Activated CD4-positive, alpha-beta T cell treated with anti-CD3 and anti-CD28 coated beads for 36 hours (primary cell): ENCODE data around the gene CCIN. TPM values are rescaled to one million over a fixed set of nuclear protein-coding genes. Genes with fewer than 3 reads are reported as not detected.

Source experiments
- ATAC-seq: fragments of 200-7000 bp; cut with Tn5 transposase; one replicate; pipeline ENCODE4 v1.10.0; 2021; ENCODE audit warnings: mild to moderate bottlenecking, moderate library complexity
- CTCF ChIA-PET: fragments of 350-600 bp; sonication (Branson Sonifier 250); formaldehyde crosslinking; loops from one replicate; lab custom pipeline; 2021; ENCODE audit warnings: antibody characterized with exemption; lab: Charles Lee
- POLR2A ChIA-PET: fragments of 350-600 bp; sonication (Branson Sonifier 250); formaldehyde crosslinking; loops from one replicate; lab custom pipeline; 2021; ENCODE audit warnings: antibody characterized with exemption, inconsistent platforms; lab: Charles Lee
- DNase-seq: peaks from one replicate; pipeline ENCODE4 v3.0.0-alpha.2; 2020
- H3K27ac Mint-ChIP-seq: one replicate; pipeline ENCODE4 v1.8.0; 2021; ENCODE audit warnings: mixed read lengths
- H3K27me3 Mint-ChIP-seq: one replicate; pipeline ENCODE4 v1.8.0; 2021; ENCODE audit warnings: mixed read lengths
- H3K36me3 Mint-ChIP-seq: one replicate; pipeline ENCODE4 v1.8.0; 2021; ENCODE audit warnings: low read depth, mixed read lengths
- H3K4me1 Mint-ChIP-seq: one replicate; pipeline ENCODE4 v1.8.0; 2021; ENCODE audit warnings: mixed read lengths
- H3K4me3 Mint-ChIP-seq: one replicate; pipeline ENCODE4 v1.8.0; 2021; ENCODE audit warnings: mild to moderate bottlenecking, moderate library complexity, mixed read lengths
- H3K9me3 Mint-ChIP-seq: one replicate; pipeline ENCODE4 v1.8.0; 2021; ENCODE audit warnings: low read depth, mixed read lengths
- intact Hi-C, 2 experiments: fragments of 100-400 bp; cut with DNase I in 1 of 2; cut with micrococcal nuclease in 1 of 2; formaldehyde crosslinking; loops; one replicate each; pipeline versions ENCODE4 v1.14.2 to v1.15.1; 2022 to 2024; cut with DNase I, micrococcal nuclease
- total RNA-seq, 2 experiments: library from RNA; stranded (reverse); gene quantifications; one replicate each; pipeline ENCODE4 v1.2.3, GENCODE V29; 2021

The CCIN gene
- total RNA-seq, 2 experiments from 2014 or later, result not detected

DNA sequence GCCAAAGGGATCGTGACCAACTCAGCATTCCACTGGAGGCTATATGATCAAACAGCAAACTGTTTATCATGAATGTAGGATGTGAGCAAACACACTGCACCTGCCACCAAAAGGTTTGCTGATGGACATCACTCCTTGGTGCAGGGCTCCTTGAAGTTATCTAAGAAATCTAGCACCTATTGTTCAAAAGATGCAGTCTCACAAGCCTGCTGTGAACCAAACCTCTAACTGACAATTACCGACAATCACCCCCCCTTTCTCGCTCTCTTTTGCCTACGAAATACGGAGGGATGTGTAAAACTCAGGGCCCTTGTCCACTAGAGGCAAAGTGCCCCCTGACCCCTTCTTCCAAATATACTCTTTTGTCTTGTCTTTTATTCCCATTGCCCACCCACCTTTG, 19.0 kb downstream of the CCIN start:
- Mint-ChIP-seq H3K27me3 (no peaks in the 10 kb centered on the region), H3K27ac (no peak overlapping the region), H3K4me1 (peaks cover 21% of the 10 kb centered on the region), H3K9me3 (no peaks in the 10 kb centered on the region), H3K36me3 (peaks cover 9% of the 10 kb centered on the region), H3K4me3 (no peak overlapping the region)
- POLR2A ChIA-PET, result no interaction called here
- CTCF ChIA-PET, result interaction anchor here (1.0 to 5.2 kb wide), 3 partner anchors 20 to 298 kb away, joined by 3 to 38 read pairs (median 25); partner anchors contain the start of gene CCIN
- ATAC-seq (no peak), DNase-seq (no peak)
- intact Hi-C loops, result no loop called here

GRCh38 chr9:36189976-36190375, 20.8 kb downstream of the CCIN start:
- DNase-seq (no peak), ATAC-seq (no peak)
- Mint-ChIP-seq H3K4me1 (peaks cover 38% of the 10 kb centered on the region), H3K27ac (no peak overlapping the region), H3K27me3 (no peaks in the 10 kb centered on the region), H3K36me3 (peaks cover 25% of the 10 kb centered on the region), H3K9me3 (no peaks in the 10 kb centered on the region), H3K4me3 (peak overlapping the region; percentile 95)
- CTCF ChIA-PET, result interaction anchor here (0.5 to 5.2 kb wide), 40 partner anchors 8 to 1182 kb away, joined by 3 to 38 read pairs (median 4); partner anchors contain the start of genes CCIN and RECK
- intact Hi-C loops, result loop anchor here (1.0 to 10.0 kb wide), 14 partner anchors 17 to 1295 kb away; partner anchors contain the start of genes GNE (in 2 of the 2), ATOSB (in 1 of the 2), CCDC107 (in 1 of the 2) and GLIPR2 (in 1 of the 2)
- POLR2A ChIA-PET, result interaction anchor here (0.6 to 1.9 kb wide), 9 partner anchors 13 to 211 kb away, joined by 3 to 8 read pairs (median 3); partner anchors contain the start of genes GLIPR2 and RNF38

- Mint-ChIP-seq H3K27ac (peak within 1 kb of the TSS; percentile 88), H3K27me3 (no peaks in the 10 kb centered on the region), H3K9me3 (no peaks in the 10 kb centered on the region), H3K4me3 (peak within 1 kb of the TSS; percentile 95), H3K4me1 (peaks cover 45% of the 10 kb centered on the region), H3K36me3 (peaks cover 29% of the 10 kb centered on the region)
- intact Hi-C loops, result loop anchor here (1.0 to 10.0 kb wide), 15 partner anchors 16 to 1294 kb away; partner anchors contain the start of genes GNE (in 2 of the 2), ATOSB (in 1 of the 2), CCDC107 (in 1 of the 2) and CREB3 (in 1 of the 2)
- ChIA-PET CTCF (interaction anchor here (0.5 to 5.2 kb wide), 45 partner anchors 9 to 1181 kb away, joined by 3 to 38 read pairs (median 4); partner anchors contain the start of genes CCIN and RECK), POLR2A (interaction anchor here (0.6 to 1.9 kb wide), 11 partner anchors 12 to 1735 kb away, joined by 3 to 8 read pairs (median 3); partner anchors contain the start of genes GLIPR2 and RNF38)
- ATAC-seq, result peak; percentile 99
- DNase-seq, result peak; percentile 96
Measured at GRCh38 chr9:36190388-36191289, 21.5 kb downstream of the CCIN start, which contains the start of gene CLTA. Gene CLTA, plus strand, starts transcription at chr9:36190921. Its CDS starts 136 bp downstream, at chr9:36191057.

DNA sequence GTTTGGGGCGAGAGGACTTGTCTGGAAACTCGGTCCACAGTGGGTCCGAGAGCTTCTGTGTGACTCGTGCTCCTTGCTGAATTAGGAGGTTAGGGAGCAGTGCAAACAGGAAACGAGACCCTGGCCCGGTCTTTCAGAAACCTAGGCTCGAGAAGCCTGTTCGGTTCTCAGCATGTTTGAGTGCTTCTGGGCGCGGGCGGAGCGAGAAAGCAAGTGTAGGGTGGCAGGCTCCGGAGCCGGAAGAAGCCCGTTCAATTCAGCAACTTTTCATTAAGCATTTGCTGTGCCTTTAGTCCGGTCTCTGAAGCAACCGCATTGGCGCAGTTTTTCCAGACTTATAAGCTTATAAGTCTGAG, 22.1 kb downstream of the CCIN start:
- no peaks in the 10 kb centered on the region for H3K9me3 Mint-ChIP-seq
- peaks cover 45% of the 10 kb centered on the region for H3K4me1 Mint-ChIP-seq
- ATAC-seq, result peak; percentile 5
- DNase-seq, result peak; percentile 65
- peaks cover 29% of the 10 kb centered on the region for H3K36me3 Mint-ChIP-seq
- peak overlapping the region; percentile 95 for H3K4me3 Mint-ChIP-seq
- ChIA-PET POLR2A (interaction anchor here (1.0 to 1.4 kb wide), 3 partner anchors 48 to 209 kb away, joined by 3 to 6 read pairs (median 5); partner anchors contain the start of genes GLIPR2 and RNF38), CTCF (interaction anchor here (0.6 to 5.2 kb wide), 26 partner anchors 9 to 247 kb away, joined by 3 to 38 read pairs (median 4); partner anchors contain the start of gene CCIN)
- peak overlapping the region; percentile 88 for H3K27ac Mint-ChIP-seq
- no peaks in the 10 kb centered on the region for H3K27me3 Mint-ChIP-seq
- intact Hi-C loops, result loop anchor here (1.0 to 10.0 kb wide), 8 partner anchors 16 to 1294 kb away; partner anchors contain the start of genes ATOSB (in 1 of the 2), CCDC107 (in 1 of the 2), CREB3 (in 1 of the 2) and GNE (in 1 of the 2)

- intact Hi-C loops, result loop anchor here (1.0 to 10.0 kb wide), 9 partner anchors 15 to 1293 kb away; partner anchors contain the start of genes ATOSB (in 1 of the 2), CCDC107 (in 1 of the 2), CREB3 (in 1 of the 2) and GNE (in 1 of the 2)
- ChIA-PET POLR2A (interaction anchor here (1.4 kb wide), 1 partner anchor 209 kb away, joined by 5 read pairs; the partner anchor contains the start of gene RNF38), CTCF (interaction anchor here (0.6 to 5.2 kb wide), 9 partner anchors 10 to 229 kb away, joined by 3 to 38 read pairs (median 5); no protein-coding TSS in a partner anchor)
- Mint-ChIP-seq H3K36me3 (peaks cover 29% of the 10 kb centered on the region), H3K9me3 (no peaks in the 10 kb centered on the region), H3K27me3 (no peaks in the 10 kb centered on the region), H3K27ac (peak overlapping the region; percentile 88), H3K4me1 (peaks cover 45% of the 10 kb centered on the region), H3K4me3 (peak overlapping the region; percentile 95)
- no peak for DNase-seq
- ATAC-seq, result no peak
Measured at GRCh38 chr9:36191686-36192085, 22.5 kb downstream of the CCIN start.

DNA sequence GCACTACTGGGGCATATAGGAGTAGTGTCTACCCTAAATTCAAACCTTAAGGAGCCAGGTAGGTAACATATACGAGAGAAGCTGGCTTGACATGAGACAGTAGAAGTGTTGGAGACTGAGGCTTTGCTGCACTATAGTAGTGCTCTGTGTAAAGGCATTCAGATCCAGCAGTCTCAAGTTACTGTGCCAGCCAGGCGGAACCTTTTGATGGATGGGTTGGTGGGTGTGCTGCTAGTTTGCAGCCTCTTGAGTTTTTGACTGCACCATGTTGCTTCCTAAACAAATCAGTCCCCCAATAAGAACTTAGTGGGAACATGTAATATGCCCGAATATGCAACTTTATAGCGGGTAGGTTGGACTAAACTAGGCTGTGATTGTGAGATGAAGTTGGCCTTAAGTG, 23.0 kb downstream of the CCIN start:
- ChIA-PET POLR2A (no interaction called here), CTCF (interaction anchor here (0.6 to 5.2 kb wide), 6 partner anchors 10 to 137 kb away, joined by 3 to 38 read pairs (median 14); no protein-coding TSS in a partner anchor)
- DNase-seq, result no peak
- no peaks in the 10 kb centered on the region for H3K9me3 Mint-ChIP-seq
- no peaks in the 10 kb centered on the region for H3K27me3 Mint-ChIP-seq
- peak overlapping the region; percentile 88 for H3K27ac Mint-ChIP-seq
- intact Hi-C loops, result loop anchor here in 1 of 2 experiments (2.0 to 10.0 kb wide), 5 partner anchors 21 to 1293 kb away; partner anchors contain the start of genes ATOSB, CCDC107, HINT2 and POLR1E
- peaks cover 45% of the 10 kb centered on the region for H3K4me1 Mint-ChIP-seq
- ATAC-seq, result no peak
- peak overlapping the region; percentile 95 for H3K4me3 Mint-ChIP-seq
- peaks cover 29% of the 10 kb centered on the region for H3K36me3 Mint-ChIP-seq

GRCh38 chr9:36193023-36193422, 23.8 kb downstream of the CCIN start:
- Mint-ChIP-seq H3K4me1 (peaks cover 48% of the 10 kb centered on the region), H3K27me3 (no peaks in the 10 kb centered on the region), H3K9me3 (no peaks in the 10 kb centered on the region), H3K27ac (peak overlapping the region; percentile 22), H3K36me3 (peaks cover 34% of the 10 kb centered on the region), H3K4me3 (peak overlapping the region; percentile 95)
- DNase-seq, result no peak
- ChIA-PET POLR2A (interaction anchor here (1.2 kb wide), 1 partner anchor 65 kb away, joined by 4 read pairs; the partner anchor contains the start of gene GNE), CTCF (interaction anchor here (4.1 to 5.2 kb wide), 2 partner anchors 9 to 136 kb away, joined by 28 to 38 read pairs; no protein-coding TSS in a partner anchor)
- intact Hi-C loops, result loop anchor here in 1 of 2 experiments (2.0 to 10.0 kb wide), 5 partner anchors 20 to 1292 kb away; partner anchors contain the start of genes ATOSB, CCDC107, HINT2 and POLR1E
- ATAC-seq, result no peak

DNA sequence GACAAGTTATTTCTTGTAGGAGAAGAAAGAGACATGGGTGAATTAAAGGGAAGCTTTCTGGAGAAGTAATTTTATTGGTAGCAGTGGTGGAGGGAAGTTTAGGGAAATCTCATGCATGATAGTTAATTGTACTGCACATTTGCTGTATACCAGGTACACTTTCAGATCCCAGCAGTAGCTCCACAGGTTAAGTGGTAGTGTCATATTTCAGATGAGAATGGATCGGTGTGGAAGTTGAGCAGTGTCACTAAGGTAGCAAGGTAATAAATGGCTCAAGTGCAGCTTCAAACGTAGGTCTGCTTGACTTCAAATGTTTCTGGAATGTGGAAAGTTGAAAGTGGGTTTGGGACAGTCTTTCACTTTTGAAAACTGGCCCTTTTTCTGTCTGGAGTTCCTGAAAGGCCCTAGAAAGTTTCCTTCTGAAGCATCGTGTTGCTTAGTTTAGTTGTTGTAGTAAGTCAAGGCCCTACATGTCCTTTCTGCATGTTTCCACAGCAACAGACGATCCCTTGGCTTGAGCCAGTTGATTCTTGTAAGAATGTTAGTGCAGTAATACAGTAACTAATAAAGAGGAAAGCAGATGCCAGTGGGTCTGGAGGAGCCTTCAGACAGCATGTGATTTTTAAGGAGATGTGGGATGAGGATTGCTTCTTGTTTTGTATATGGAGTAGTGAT, 25.3 kb downstream of the CCIN start:
- ChIA-PET CTCF (interaction anchor here (0.5 to 1.1 kb wide), 3 partner anchors 91 to 1529 kb away, joined by 3 to 5 read pairs (median 4); no protein-coding TSS in a partner anchor), POLR2A (interaction anchor here (1.0 kb wide), 1 partner anchor 131 kb away, joined by 3 read pairs; no protein-coding TSS in a partner anchor)
- H3K9me3 Mint-ChIP-seq, result no peaks in the 10 kb centered on the region
- no peak for ATAC-seq
- H3K36me3 Mint-ChIP-seq, result peaks cover 40% of the 10 kb centered on the region
- DNase-seq, result no peak
- intact Hi-C loops, result loop anchor here in 1 of 2 experiments (5.0 to 10.0 kb wide), 4 partner anchors 377 to 1290 kb away; partner anchors contain the start of genes ATOSB, CCDC107, HINT2 and POLR1E
- H3K4me3 Mint-ChIP-seq, result no peak overlapping the region
- peaks cover 48% of the 10 kb centered on the region for H3K4me1 Mint-ChIP-seq
- H3K27ac Mint-ChIP-seq, result peak overlapping the region; percentile 69
- H3K27me3 Mint-ChIP-seq, result no peaks in the 10 kb centered on the region

DNA sequence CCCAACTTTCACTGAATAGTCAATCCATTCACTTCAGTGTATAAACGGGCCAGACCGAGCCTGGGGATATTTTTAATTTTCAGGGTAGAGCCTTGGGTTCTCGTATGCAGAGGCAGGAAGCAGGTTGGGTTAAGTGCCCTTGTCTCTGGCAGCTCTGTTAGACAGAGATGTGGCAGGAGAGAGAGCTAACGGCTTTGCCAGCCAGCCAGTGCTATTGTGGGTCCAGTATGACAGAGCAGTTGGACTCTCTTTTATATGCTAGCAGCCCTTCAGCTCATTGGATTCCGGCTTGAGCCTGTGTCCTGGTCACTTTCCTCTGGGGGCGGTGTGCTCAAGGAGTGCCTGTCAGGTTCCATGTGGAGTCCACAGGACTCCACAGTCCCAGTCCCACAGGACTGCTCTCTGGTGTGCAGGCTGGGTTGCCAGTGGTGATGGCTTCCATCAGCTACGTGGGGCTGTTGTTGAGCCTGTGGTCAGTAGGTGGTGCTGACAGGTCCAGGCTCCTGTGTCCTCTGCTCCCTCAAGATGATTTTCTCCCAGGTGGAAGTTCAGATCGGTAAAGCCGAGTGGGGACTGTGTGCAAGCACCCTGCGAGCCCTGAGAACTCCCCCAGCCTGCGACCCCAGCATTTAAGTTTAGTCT, 35.8 kb downstream of the CCIN start:
- Mint-ChIP-seq H3K36me3 (peaks cover 72% of the 10 kb centered on the region), H3K4me3 (no peak overlapping the region), H3K27ac (no peak overlapping the region), H3K27me3 (no peaks in the 10 kb centered on the region), H3K4me1 (peaks cover 44% of the 10 kb centered on the region), H3K9me3 (no peaks in the 10 kb centered on the region)
- ATAC-seq, result no peak
- ChIA-PET POLR2A (interaction anchor here (1.2 kb wide), 1 partner anchor 15 kb away, joined by 3 read pairs; no protein-coding TSS in a partner anchor), CTCF (interaction anchor here (0.7 kb wide), 1 partner anchor 14 kb away, joined by 4 read pairs; the partner anchor contains the start of gene CLTA)
- intact Hi-C loops, result no loop called here
- DNase-seq, result no peak
